ENCODE results near the gene LRG1.

LRG1 gene

GRCh38 chr19:4539693-4540581, at the start of gene LRG1:
TSS of gene LRG1 (minus strand) at chr19:4540036. CDS start at chr19:4540013, 23 bp downstream.
- DNase-seq (ENCODE audit: low read depth in 2 of 3, low spot score in 1 of 3): no peak

- no peak for DNase-seq (ENCODE audit: low read depth in 2 of 3, low spot score in 1 of 3)
Measured at GRCh38 chr19:4588291-4588761, 48.5 kb upstream of the LRG1 start.

GRCh38 chr19:4587527-4587926, 47.7 kb upstream of the LRG1 start:
- no peak for DNase-seq (ENCODE audit: low read depth in 2 of 3, low spot score in 1 of 3)

GRCh38 chr19:4586691-4587090, 46.9 kb upstream of the LRG1 start:
- no peak for DNase-seq (ENCODE audit: low read depth in 2 of 3, low spot score in 1 of 3)

- DNase-seq (ENCODE audit: low read depth in 2 of 3, low spot score in 1 of 3): no peak
Measured at GRCh38 chr19:4586245-4586644, 46.4 kb upstream of the LRG1 start.

GRCh38 chr19:4585556-4585955, 45.7 kb upstream of the LRG1 start:
- no peak for DNase-seq (ENCODE audit: low read depth in 2 of 3, low spot score in 1 of 3)

GRCh38 chr19:4584670-4585460, 45.0 kb upstream of the LRG1 start:
- DNase-seq (ENCODE audit: low read depth in 2 of 3, low spot score in 1 of 3): no peak

- DNase-seq (ENCODE audit: low read depth in 2 of 3, low spot score in 1 of 3): no peak
Measured at GRCh38 chr19:4583961-4584669, 44.3 kb upstream of the LRG1 start.

- DNase-seq (ENCODE audit: low read depth in 2 of 3, low spot score in 1 of 3): no peak
Measured at GRCh38 chr19:4582980-4583842, 43.4 kb upstream of the LRG1 start.

GRCh38 chr19:4581666-4582553, 42.1 kb upstream of the LRG1 start:
- no peak for DNase-seq (ENCODE audit: low read depth in 2 of 3, low spot score in 1 of 3)

GRCh38 chr19:4580961-4581665, 41.3 kb upstream of the LRG1 start:
- DNase-seq (ENCODE audit: low read depth in 2 of 3, low spot score in 1 of 3): no peak

- no peak for DNase-seq (ENCODE audit: low read depth in 2 of 3, low spot score in 1 of 3)
Measured at GRCh38 chr19:4580021-4580901, 40.4 kb upstream of the LRG1 start.

GRCh38 chr19:4579389-4579788, 39.6 kb upstream of the LRG1 start:
- no peak for DNase-seq (ENCODE audit: low read depth in 2 of 3, low spot score in 1 of 3)

GRCh38 chr19:4578552-4579248, 38.9 kb upstream of the LRG1 start:
- DNase-seq (ENCODE audit: low read depth in 2 of 3, low spot score in 1 of 3): no peak

- no peak for DNase-seq (ENCODE audit: low read depth in 2 of 3, low spot score in 1 of 3)
Measured at GRCh38 chr19:4577020-4577782, 37.4 kb upstream of the LRG1 start.
